ACHN (cell line): ENCODE results near the gene UFSP1.
A peak's percentile ranks its signal among the peaks of the same experiment; 100 is the strongest.
"Not testable (repeated sequence)": the region's sequence is repeated elsewhere in the genome, so short reads cannot be mapped to it uniquely, and the experiment has no call there.

ENCODE experiments used
- DNase-seq: peaks from one replicate; pipeline ENCODE4 v3.0.0-alpha.2; 2015
- in situ Hi-C: cut with HindIII; loops from 2 replicates; pipeline ENCODE4 v1.10.0; 2017; ENCODE audit warnings: low sequenced_read_pairs, low pct_ligation_motif_present, low pct_unique_long_range_greater_than_20kb

Gene UFSP1

DNA sequence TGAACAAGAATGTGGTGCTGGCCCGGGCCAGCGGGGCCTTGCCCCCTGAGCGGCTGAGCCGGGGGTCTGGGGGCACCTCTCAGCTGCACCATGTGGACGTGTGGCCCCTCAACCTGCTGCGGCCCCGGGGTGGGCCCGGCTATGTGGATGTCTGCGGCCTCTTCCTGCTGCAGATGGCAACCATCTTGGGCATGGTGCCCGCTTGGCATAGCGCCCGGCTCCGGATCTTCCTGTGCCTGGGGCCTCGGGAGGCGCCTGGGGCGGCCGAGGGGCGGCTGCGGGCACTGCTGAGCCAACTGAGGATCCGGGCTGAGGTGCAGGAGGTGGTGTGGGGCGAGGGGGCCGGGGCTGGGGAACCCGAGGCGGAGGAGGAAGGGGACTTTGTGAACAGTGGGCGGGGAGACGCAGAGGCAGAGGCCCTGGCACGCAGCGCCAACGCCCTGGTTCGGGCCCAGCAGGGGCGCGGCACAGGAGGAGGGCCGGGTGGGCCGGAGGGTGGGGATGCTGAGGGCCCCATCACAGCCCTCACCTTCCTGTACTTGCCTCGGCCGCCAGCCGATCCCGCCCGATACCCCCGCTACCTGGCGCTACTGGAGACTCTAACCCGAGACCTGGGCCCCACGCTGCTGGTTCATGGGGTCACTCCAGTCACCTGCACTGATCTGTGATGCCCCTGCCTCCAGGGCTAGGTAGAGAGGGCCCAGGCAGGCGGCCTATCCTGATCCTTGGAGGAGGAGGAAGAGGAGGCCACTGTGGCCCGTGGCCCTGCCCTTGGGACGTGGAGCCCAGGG is 23.4 kb downstream of the UFSP1 start:
- DNase-seq, result no peak
- in situ Hi-C loops, result no loop called here

DNA sequence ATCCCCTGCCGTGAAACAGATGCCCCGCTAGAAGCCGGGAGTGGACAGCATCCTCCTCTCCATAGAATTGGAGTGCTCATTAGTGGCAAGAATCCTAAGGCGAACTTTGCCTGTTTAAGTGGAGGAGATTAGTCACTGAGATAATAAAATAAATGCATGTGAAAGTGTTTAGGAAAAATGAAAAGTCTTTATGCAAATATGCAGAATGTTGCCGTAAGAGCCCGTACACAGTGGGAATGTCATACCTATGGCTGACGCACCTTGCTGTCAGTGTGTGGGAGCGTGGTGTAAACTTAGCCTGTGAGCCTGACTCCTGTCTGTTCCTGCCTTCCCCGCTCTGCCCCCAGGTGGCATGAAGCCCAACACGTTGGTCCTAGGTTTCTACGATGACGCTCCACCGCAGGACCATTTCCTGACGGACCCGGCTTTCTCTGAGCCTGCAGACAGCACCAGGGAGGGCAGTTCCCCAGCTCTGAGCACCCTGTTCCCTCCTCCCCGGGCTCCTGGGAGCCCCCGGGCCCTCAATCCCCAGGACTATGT is 24.1 kb downstream of the UFSP1 start:
- in situ Hi-C loops, result no loop called here
- no peak for DNase-seq

DNA sequence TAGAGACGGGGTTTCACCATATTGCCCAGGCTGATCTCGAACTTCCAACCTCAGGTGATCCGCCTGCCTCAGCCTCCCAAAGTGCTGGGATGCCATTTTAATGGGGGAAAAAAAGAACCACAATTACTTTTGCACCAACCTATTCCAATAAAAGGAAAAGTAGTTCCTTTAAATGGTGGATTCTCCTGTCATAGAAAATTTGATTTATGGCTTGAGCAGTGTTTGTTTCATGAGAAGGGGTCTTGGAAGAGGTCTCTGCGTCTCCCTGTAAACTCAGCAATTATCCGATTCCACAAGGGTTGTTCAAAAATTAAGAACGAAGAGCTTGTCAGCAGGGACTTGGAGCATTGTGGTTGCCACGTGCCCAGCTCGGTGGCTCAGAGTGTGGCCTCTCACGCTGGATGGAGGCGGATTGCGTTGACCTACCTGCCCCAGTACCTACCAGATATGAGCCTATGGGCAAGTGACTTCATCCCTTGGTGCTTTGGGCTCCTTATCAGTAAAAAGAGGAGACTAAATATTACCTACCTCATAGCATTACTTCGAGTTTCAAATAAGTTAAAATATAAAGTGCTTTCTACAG is 25.2 kb downstream of the UFSP1 start:
- DNase-seq, result no peak
- in situ Hi-C loops, result no loop called here

DNA sequence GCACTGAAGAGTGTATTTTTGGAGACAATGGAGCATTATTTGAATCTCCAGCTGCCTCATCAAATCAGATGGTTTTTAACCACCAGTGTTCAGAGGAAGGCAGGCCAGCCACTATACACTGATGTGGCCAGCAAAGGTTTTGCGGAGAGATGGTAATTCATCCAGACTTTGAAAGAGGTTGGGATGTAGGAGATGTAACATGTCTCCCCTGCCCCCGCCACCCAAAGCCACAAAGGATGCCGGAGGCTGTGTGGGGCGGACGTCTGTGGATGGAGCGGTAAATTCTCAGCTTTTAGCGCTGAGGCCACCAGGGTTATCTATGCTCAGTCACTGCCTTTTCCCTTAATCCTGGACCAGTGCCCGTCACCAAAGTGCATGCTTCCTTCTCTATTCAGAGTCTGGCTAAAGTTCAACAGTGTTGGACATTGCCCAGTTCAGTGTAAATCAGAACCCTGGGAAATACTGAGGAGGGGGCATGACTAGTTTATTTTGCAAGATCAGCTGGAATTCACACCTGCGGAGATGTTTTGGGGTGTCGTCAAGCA is 26.0 kb downstream of the UFSP1 start:
- in situ Hi-C loops, result no loop called here
- no peak for DNase-seq

DNA sequence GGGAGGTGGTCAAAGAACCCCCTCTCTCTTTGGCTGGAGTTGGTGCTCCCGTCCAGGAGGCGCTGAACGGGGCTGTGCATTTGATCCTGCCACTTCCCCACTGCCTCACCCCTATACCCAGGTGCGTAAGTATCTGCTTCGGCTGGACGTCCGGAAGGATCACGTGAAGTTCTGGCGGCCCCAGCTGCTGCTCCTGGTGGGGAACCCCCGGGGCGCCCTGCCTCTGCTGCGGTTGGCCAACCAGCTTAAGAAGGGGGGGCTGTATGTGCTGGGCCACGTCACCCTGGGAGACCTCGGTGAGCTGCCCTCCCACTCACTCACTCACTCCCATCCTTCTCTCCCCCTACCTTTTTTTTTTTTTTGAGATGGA is 27.9 kb downstream of the UFSP1 start:
- in situ Hi-C loops, result no loop called here
- no peak for DNase-seq

DNA sequence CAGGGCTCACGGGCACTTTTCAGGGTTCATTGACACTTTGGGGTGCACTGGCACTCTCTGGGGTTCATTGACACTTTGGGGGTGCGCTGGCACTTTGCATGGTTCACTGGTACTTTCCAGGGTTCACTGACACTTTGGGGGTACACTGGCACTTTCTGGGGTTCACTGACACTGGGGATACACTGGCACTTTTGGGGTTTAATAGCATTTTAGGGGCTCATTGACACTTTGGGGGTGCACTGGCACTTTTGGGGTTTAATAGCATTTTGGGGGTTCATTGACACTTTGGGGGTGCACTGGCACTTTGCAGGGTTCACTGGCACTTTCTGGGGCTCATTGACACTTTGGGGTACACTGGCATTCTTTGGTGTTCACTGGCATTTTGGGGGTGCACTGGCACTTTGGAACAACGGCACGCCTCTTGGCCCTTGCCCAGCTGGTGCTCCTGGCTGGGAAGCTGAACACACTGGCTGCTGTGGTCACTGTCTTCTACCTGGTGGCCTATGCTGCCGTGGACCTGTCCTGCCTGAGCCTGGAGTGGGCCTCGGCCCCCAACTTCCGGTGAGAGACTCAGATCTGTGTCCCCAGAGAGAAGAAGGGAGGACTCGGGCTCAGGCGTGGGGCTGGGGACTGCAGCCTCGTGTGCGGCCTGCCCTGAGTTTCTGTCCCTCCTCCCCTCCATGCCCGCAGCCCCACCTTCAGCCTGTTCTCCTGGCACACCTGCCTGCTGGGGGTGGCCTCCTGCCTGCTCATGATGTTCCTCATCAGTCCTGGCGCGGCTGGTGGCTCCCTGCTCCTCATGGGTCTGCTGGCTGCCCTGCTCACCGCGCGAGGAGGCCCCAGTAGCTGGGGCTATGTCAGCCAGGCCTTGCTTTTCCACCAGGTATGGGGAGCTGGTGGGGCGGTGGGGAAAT is 28.6 kb downstream of the UFSP1 start:
- in situ Hi-C loops, result no loop called here
- no peak for DNase-seq

DNA sequence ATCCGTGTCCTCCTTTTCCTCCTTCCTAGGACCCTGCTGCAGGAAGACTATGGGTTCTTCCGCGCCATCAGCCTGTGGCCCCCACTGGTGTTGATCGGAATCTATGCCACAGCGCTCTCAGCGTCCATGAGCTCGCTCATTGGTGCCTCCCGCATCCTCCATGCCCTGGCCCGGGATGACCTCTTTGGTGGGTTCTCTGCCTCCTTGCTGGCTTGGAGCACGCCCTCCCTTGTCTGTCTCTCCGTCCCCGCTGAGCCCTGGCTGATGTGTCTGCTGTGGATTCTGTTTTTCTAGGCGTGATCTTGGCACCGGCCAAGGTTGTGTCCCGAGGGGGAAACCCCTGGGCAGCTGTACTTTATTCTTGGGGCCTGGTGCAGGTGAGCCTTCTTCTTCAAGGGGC is 29.7 kb downstream of the UFSP1 start:
- no peak for DNase-seq
- in situ Hi-C loops, result no loop called here

DNA sequence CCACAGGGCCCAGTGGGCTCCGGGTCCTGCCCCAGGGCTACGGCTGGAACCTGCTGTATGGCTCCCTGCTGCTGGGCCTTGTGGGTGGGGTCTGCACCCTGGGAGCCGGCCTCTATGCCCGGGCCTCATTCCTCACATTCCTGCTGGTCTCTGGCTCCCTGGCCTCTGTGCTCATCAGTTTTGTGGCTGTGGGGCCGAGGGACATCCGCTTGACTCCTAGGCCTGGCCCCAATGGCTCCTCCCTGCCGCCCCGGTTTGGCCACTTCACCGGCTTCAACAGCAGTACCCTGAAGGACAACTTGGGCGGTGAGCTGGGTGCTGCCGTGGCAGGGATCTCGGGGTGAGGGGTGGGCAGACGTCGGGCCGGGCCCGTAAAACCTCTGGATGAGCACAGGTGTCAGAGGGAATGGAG is 32.6 kb downstream of the UFSP1 start:
- in situ Hi-C loops, result no loop called here

DNA sequence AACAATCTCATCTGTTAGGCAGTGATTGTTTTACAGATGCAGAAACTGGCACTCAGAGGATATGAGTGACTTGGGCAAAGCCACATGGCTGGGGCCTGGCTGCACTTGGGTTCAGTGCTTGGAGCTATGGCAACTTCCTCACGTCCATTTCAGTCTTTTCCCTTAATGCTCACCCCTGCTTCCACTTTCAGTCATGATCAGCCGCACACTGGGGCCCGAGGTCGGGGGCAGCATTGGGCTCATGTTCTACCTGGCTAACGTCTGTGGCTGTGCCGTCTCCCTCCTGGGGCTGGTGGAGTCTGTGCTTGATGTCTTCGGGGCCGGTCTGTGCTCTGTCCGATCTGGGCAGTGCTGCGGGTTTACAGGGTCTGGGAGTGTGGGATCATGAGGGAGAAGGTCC is 34.0 kb downstream of the UFSP1 start:
- in situ Hi-C loops, result no loop called here
- DNase-seq, result no peak

More for the DNA sequence above, 32.6 kb downstream of the UFSP1 start:
- DNase-seq, result no peak

DNA sequence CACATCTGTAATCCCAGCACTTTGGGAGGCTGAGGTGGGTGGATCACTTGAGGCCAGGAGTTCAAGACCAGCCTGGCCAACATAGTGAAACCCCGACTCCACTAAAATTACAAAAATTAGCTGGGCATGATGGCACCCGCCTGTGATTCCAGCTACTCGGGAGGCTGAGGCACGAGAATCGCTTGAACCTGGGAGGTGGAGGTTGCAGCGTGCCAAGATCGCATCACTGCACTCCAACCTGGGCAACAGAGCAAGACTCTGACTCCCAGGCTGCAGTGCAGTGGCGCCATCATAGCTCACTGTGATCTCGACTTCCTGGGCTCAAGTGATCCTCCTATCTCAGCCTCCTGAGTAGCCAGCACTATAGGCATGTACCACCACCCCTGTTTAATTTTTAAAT is 34.6 kb downstream of the UFSP1 start:
- DNase-seq, in situ Hi-C loops: not testable (repeated sequence)

DNA sequence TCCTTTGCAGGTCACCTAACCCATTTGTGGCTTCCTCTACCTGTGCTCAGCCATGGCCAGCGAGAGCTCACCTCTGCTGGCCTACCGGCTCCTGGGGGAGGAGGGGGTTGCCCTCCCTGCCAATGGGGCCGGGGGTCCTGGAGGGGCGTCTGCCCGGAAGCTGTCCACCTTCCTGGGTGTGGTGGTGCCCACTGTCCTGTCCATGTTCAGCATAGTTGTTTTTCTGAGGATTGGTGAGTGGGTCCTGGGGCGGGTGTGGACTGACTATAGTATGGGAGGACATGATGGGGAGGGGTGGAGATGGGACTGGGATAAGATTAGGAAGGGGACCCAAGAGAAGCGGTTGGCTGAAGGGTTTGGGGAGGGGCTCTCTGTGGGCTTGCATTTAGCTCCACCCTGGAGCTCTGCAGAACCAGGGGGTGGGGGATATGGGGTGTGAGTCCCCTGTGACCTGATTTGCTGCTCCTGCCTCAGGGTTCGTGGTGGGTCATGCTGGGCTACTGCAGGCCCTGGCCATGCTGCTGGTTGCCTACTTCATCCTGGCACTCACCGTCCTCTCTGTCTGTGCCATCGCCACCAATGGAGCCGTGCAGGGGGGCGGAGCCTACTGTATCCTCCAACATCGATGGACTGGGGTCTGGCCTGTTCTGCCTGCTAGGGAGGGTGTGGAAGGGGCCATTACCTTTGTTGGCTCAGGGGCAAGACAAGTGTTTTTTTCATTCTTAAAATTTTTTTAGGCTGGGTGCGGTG is 35.2 kb downstream of the UFSP1 start:
- in situ Hi-C loops, result no loop called here
- DNase-seq, result no peak

DNA sequence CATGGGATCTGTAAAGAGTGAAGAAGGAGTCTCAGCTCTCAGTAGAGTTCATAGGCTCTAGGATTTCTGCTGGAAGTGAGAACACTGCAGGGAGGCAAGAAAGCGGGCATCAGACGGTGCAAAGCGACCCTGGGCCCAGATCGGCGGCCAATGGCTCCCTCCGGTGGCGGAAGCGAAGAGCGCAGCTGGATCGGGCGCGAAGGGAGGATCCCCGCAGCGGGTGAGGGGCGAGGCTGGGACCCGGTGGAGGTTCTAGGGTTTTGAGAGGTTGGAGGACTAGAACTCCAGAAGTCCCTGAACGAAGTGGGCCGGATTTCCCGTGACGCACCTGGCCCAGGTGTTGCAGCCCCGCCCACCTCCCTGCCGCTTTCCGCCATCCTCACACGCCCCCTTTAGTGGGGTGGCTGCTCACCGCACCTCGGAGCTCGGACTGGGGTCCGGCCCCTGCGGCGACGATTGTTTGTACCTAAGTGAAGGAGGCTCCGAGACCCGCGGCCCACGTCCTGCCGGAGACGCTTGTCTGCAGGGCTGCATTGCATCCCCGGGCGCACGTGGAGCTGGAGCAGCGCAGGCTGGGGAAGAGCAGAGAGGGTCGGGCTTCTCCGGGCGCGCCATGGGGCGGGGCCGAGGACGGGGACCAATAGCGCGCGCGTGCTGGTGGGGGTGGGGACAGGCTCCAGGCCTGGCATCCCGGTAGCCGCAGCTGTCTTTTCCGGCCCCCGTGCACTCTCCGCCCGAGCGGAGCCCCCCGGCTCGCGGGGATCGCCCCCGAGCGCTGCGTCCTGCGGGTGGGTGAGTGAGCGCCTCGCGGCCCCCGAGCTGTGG is 37.3 kb downstream of the UFSP1 start, which contains the start of gene SLC12A9:
SLC12A9 (plus strand) TSS at position 666 of the 825 bp plus-strand sequence. CDS start 1,485 bp downstream, outside the sequence.
- in situ Hi-C loops, result no loop called here
- peak; percentile 96 for DNase-seq

DNA sequence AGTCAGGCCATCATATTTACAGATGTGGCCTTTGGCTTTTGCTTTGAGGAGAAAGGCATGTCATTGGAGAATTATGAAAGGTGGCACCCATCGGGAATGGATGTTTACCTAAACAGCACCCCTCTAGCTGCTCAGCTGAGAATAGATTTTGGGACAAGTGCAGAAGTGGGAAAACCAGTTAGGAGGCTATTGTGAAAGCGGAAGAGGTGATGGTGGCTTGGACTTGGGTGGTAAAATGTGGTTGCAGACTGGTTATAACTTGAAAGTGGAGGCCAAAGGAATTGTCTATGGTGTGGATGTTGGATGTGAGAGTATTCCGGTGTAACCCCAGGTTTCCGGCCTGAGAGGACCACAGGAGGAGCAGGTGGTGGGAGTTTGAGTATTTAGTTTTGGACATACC is 42.2 kb downstream of the UFSP1 start:
- in situ Hi-C loops, result loop anchor here (25.0 kb wide), 1 partner anchor 135 kb away; the partner anchor contains the start of genes EPO and POP7
- no peak for DNase-seq

DNA sequence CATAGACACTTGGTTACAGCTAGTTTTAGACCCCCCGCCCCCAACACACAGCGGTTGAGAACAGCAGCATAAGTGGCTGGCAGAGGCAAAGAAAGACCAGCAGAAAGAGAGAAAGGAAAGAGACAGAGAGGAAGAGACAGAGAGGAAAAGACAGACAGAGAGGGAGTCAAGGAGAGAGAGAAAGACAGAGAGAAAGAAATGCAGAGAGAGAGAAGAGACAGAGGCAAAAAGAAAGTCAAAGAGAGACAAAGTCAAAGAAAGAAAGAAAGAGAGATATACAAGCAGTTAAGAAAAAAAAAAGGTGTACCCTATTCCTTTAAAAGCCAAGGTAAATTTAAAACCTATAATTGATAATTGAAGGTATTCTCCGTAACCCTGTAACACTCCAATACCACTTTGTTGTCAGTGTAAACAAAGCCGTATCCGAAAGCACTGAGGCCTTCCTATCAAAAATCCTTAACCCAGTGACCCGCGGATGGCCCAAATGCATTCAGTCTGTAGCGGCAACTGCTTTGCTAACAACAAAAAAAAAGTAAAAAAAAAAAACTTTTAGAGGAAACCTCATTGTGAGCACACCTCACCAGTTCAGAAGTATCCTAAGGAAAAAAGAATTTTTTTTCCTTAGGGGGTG is 48.9 kb downstream of the UFSP1 start:
- DNase-seq, result no peak
- in situ Hi-C loops, result loop anchor here (25.0 kb wide), 1 partner anchor 128 kb away; the partner anchor contains the start of genes EPO and POP7

DNA sequence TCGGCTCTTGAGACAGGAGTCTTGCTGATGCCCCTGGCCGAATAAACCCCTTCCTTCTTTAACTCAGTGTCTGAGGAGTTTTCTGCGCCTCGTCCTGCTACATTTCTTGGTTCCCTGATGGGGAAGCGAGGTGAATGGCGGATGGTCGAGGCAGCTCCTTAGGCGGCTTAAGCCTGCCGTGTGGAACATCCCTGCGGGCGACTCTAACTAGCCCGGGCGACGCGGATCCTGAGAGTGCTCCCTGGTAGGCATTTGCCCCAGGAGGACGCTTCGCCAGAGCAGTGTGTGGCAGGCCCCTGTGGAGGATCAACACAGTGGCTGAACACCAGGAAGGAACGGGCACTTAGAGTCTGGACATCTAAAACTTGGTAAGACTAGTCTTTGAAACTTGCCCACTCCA is 50.2 kb downstream of the UFSP1 start:
- in situ Hi-C loops, result loop anchor here (25.0 kb wide), 1 partner anchor 127 kb away; the partner anchor contains the start of genes EPO and POP7
- DNase-seq, result no peak
